Gastrocnemius medialis (tissue), 4 donors: ENCODE results near the gene MAGI1. TPM values are rescaled to one million over a fixed set of nuclear protein-coding genes. Genes with fewer than 3 reads are reported as not detected.

Experiments
- ATAC-seq, 2 donors: fragments of 150-250 bp; one replicate each; pipeline ENCODE4 v1.9.1; 2016
- DNase-seq, 2 donors: peaks; one replicate each; pipeline ENCODE4 v3.0.0-alpha.2; 2019
- H3K27ac ChIP-seq, 4 donors: fragments of 200-600 bp; sonication (generic); 1 replicate in 1 of 4; 2 replicates in 3 of 4; pipeline ENCODE4 v1.5.1; 2016 to 2018; ENCODE audit warnings: mild to moderate bottlenecking in 2 of 4, moderate library complexity in 1 of 4
- H3K27me3 ChIP-seq, 3 donors: fragments of 200-600 bp; sonication (generic) in 2 of 3; 1 replicate in 1 of 3; 2 replicates in 2 of 3; pipeline versions ENCODE4 v1.5.1 to v1.6.0; 2016 to 2019; ENCODE audit warnings: mild to moderate bottlenecking in 1 of 3, moderate library complexity in 1 of 3
- H3K36me3 ChIP-seq, 2 donors: fragments of 200-600 bp; sonication (generic) in 1 of 2; one replicate each; pipeline ENCODE4 v1.5.1; 2017 to 2018
- H3K4me1 ChIP-seq, 2 donors: fragments of 200-600 bp; sonication (generic) in 1 of 2; one replicate each; pipeline ENCODE4 v1.5.1; 2016 to 2017; ENCODE audit warnings: mild to moderate bottlenecking in 2 of 2
- H3K4me3 ChIP-seq, 4 donors: fragments of 200-600 bp; sonication (generic) in 3 of 4; 1 replicate in 1 of 4; 2 replicates in 3 of 4; pipeline ENCODE4 v1.5.1; 2016 to 2019; ENCODE audit warnings: mild to moderate bottlenecking in 2 of 4
- H3K9me3 ChIP-seq, 3 donors: fragments of 200-600 bp; sonication (generic) in 2 of 3; 1 replicate in 1 of 3; 2 replicates in 2 of 3; pipeline ENCODE4 v1.5.1; 2016 to 2019
- POLR2A ChIP-seq, 2 donors: fragments of 450-650 bp; IDR thresholded peaks; one replicate each; pipeline ENCODE4 v1.6.1; 2017; ENCODE audit warnings: antibody characterized with exemption in 2 of 2, mild to moderate bottlenecking in 2 of 2, moderate library complexity in 2 of 2
- in situ Hi-C, 4 donors: fragments of 200-750 bp; cut with MboI; loops; one replicate each; pipeline versions ENCODE4 v1.15.0 to v1.8.0; 2017; ENCODE audit warnings: low sequenced_read_pairs in 4 of 4
- intact Hi-C: fragments of 100-400 bp; cut with DNase I; formaldehyde crosslinking; loops from one replicate; pipeline ENCODE4 v1.15.1; 2023; ENCODE audit warnings: low total_unique reads
- total RNA-seq, 4 donors: library from RNA; depleted of rRNA; stranded (reverse); fragments of >200 nt; gene quantifications; one replicate each; pipeline versions ENCODE4 v1.1.0 to v1.2.3, GENCODE V29; 2016
- TF ChIP-seq, protein P1 (sequence below), 5 experiments: fragments of 450-650 bp in 3 of 5; fragments of 200-600 bp in 2 of 5; sonication (generic) in 2 of 5; IDR thresholded peaks in 4 of 5; conservative IDR thresholded peaks in 1 of 5; 1 replicate in 4 of 5; 2 replicates in 1 of 5; pipeline ENCODE4 v1.5.1; 2016 to 2019; ENCODE audit warnings: antibody characterized with exemption in 5 of 5, mild to moderate bottlenecking in 3 of 5, moderate library complexity in 3 of 5

The MAGI1 gene
- total RNA-seq, 4 donors from 2014 or later, result 2.6 to 7.5 (median 3.9) TPM

- no peaks in the 10 kb centered on the region for H3K27me3 ChIP-seq
- ATAC-seq (no peak), DNase-seq (no peak)
- TF ChIP-seq POLR2A (IDR thresholded peaks at IDR 0.05), result no peak
- TF ChIP-seq, protein P1, sequence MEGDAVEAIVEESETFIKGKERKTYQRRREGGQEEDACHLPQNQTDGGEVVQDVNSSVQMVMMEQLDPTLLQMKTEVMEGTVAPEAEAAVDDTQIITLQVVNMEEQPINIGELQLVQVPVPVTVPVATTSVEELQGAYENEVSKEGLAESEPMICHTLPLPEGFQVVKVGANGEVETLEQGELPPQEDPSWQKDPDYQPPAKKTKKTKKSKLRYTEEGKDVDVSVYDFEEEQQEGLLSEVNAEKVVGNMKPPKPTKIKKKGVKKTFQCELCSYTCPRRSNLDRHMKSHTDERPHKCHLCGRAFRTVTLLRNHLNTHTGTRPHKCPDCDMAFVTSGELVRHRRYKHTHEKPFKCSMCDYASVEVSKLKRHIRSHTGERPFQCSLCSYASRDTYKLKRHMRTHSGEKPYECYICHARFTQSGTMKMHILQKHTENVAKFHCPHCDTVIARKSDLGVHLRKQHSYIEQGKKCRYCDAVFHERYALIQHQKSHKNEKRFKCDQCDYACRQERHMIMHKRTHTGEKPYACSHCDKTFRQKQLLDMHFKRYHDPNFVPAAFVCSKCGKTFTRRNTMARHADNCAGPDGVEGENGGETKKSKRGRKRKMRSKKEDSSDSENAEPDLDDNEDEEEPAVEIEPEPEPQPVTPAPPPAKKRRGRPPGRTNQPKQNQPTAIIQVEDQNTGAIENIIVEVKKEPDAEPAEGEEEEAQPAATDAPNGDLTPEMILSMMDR (IDR thresholded peaks at IDR 0.05 in 4 of 5, conservative IDR thresholded peaks at IDR 0.05 in 1 of 5), result no peak
- no peaks in the 10 kb centered on the region for H3K9me3 ChIP-seq
- no peaks in the 10 kb centered on the region for H3K4me1 ChIP-seq
- H3K27ac ChIP-seq, result no peak overlapping the region
- no peaks in the 10 kb centered on the region for H3K36me3 ChIP-seq
- intact Hi-C loops (no loop called here), in situ Hi-C loops (no loop called here)
- no peak overlapping the region for H3K4me3 ChIP-seq
These were observed 349.3 kb downstream of the MAGI1 start for GRCh38 chr3:65689436-65689835.

- H3K9me3 ChIP-seq, result no peaks in the 10 kb centered on the region
These were observed 351.0 kb downstream of the MAGI1 start for GRCh38 chr3:65687741-65688140.

DNA sequence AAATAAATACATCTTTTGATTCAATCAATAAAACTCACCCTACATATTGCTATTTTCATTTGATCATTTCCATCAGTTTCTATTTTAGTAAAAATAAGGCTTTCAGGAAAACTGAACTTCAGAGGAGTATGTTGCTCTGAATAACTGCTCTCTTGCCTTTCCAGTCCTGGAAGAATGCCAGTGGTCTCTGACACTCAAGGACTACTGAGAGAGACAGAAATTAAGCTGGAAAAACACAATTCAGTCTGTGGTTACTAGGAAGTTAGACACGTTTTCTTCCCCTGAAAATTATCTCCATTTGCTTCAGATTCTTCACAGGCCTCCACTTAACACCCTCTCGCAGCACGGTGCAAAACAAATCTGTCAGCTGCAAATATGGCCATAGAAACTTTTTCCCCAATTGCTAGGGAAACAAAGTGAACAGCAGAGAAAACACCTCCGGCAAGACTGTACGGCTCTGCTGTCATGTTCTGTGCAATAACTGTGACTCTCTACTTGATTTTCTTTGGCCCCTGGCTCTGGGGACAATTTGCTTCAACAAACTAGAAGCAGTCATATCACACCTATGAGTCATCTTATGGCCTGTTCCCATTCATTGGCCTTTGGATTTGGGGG lies 353.0 kb downstream of the MAGI1 start:
- H3K27ac ChIP-seq, result no peak overlapping the region
- ATAC-seq (no peak), DNase-seq (no peak)
- no peaks in the 10 kb centered on the region for H3K9me3 ChIP-seq
- H3K36me3 ChIP-seq, result no peaks in the 10 kb centered on the region
- no peaks in the 10 kb centered on the region for H3K4me1 ChIP-seq
- no peak overlapping the region for H3K4me3 ChIP-seq
- intact Hi-C loops, result no loop called here
- H3K27me3 ChIP-seq, result no peaks in the 10 kb centered on the region
- TF ChIP-seq, protein P1 (IDR thresholded peaks at IDR 0.05 in 4 of 5, conservative IDR thresholded peaks at IDR 0.05 in 1 of 5), result no peak
- no peak for TF ChIP-seq POLR2A (IDR thresholded peaks at IDR 0.05)
- in situ Hi-C loops, result no loop called here

More at GRCh38 chr3:65687741-65688140, 351.0 kb downstream of the MAGI1 start:
- no peak for ATAC-seq
- intact Hi-C loops (no loop called here), in situ Hi-C loops (no loop called here)
- DNase-seq, result no peak
- Histone ChIP-seq H3K27me3 (no peaks in the 10 kb centered on the region), H3K4me1 (no peaks in the 10 kb centered on the region), H3K27ac (no peak overlapping the region), H3K36me3 (no peaks in the 10 kb centered on the region), H3K4me3 (no peak overlapping the region)
- no peak for TF ChIP-seq POLR2A (IDR thresholded peaks at IDR 0.05)
- TF ChIP-seq, protein P1 (IDR thresholded peaks at IDR 0.05 in 4 of 5, conservative IDR thresholded peaks at IDR 0.05 in 1 of 5), result no peak

GRCh38 chr3:65678516-65678915 lies 360.2 kb downstream of the MAGI1 start:
- Histone ChIP-seq H3K4me3 (no peak overlapping the region), H3K4me1 (no peaks in the 10 kb centered on the region), H3K27ac (no peak overlapping the region), H3K27me3 (no peaks in the 10 kb centered on the region), H3K36me3 (no peaks in the 10 kb centered on the region), H3K9me3 (no peaks in the 10 kb centered on the region)
- no peak for TF ChIP-seq POLR2A (IDR thresholded peaks at IDR 0.05)
- TF ChIP-seq, protein P1 (IDR thresholded peaks at IDR 0.05 in 4 of 5, conservative IDR thresholded peaks at IDR 0.05 in 1 of 5), result no peak
- no peak for DNase-seq
- intact Hi-C loops (no loop called here), in situ Hi-C loops (loop anchor here in 2 of 4 donors (10.0 kb wide), 2 partner anchors 244 to 254 kb away; no protein-coding TSS in a partner anchor)
- no peak for ATAC-seq
